Central memory CD4-positive, alpha-beta T cell (primary cell): ENCODE measurements around the gene POLR3F.
A peak's percentile ranks its signal among the peaks of the same experiment; 100 is the strongest.
"Not testable (repeated sequence)": the region's sequence is repeated elsewhere in the genome, so short reads cannot be mapped to it uniquely, and the experiment has no call there.

ENCODE experiments used
- DNase-seq: peaks from one replicate; pipeline ENCODE4 v3.0.0; 2022
- total RNA-seq, 3 experiments: gene quantifications; one replicate each; lab custom pipeline; 2026; lab: John Stamatoyannopoulos, UW

The POLR3F gene
- 17.4 to 42.4 (median 21.9) reads per million in 3 experiments for total RNA-seq

DNA sequence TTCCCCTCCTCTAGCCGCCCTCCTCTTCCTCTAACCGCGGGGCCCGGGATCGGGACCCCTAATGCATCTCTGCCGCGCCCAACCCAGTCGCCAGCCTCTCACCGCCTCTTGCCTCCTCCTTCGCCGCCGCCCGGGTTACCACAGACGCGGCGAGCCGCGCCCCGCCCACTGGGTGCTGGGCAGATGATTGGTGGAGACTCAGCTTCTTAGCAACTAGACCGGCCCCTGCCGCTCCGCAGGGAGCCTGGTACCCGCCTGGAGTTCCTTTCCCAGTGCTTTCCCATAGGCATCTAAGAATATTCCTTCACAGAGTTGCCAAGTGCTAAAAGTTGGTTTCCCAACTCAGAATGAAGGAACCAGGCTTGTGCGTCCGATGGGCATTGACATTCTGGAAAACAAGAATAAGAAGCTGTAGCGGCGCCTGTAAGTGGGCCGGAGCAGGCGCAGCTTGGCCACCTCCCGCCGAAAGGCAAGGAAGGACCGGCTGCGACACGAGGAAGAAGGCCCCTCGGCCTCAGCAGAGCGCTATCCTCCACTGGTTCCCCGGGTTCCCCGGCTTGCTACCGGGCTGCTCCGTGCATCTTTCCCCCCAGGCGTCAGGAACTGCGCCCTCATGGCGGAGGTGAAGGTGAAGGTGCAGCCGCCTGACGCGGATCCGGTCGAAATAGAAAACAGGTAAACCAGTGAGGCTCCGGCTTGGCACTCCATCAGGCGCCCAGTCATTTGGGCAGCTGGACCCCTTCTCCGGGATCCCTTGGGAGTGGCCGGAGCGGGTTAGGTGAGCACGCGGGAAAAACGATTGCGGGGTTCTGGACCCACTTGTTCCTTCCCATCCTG is at the start of gene POLR3F, which contains the start of gene DZANK1:
Gene POLR3F (plus strand): TSS at position 497 of the 837 bp plus-strand sequence. CDS start 117 bp downstream, at position 614.
Gene DZANK1 (minus strand): TSS at position 137 of the 837 bp plus-strand sequence. CDS start 1,672 bp downstream, outside the sequence.
- peak; percentile 91 for DNase-seq

GRCh38 chr20:18421608-18422007 is 45.6 kb upstream of the POLR3F start:
- DNase-seq = no peak

- DNase-seq = no peak
These were observed 40.0 kb upstream of the POLR3F start for GRCh38 chr20:18427214-18427613.

DNA sequence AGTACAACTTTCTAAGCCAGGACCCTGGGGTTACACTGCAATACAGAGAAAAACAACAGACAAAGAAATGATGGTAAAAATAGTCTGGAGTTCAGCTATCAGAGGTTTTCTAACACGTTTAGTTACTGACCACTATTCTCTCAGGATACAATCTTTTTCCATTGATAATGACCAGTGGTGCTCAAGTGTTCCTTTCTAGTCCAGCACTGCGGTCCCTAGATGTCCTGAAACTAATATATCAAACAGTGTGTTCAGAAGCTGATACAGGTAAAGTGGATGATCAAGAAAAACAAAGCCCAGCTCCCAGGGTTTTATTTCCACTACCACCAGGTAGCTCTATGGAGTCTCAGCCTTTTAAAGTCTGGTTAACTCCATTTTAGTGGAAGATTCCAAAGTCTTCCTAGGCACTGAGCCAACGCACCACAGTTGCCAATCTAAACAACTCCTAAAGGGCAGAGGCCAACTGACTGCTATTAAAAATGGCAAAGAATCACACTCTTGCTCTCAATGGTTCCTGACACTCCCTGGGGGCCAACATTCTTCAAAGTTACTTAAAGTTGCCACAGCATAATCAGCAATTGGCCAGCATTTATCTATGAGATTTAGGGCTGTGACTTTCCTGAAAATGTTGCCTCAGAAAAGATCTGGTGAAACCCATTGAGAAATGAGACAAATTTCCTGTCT is 38.6 kb upstream of the POLR3F start:
- DNase-seq = no peak

DNA sequence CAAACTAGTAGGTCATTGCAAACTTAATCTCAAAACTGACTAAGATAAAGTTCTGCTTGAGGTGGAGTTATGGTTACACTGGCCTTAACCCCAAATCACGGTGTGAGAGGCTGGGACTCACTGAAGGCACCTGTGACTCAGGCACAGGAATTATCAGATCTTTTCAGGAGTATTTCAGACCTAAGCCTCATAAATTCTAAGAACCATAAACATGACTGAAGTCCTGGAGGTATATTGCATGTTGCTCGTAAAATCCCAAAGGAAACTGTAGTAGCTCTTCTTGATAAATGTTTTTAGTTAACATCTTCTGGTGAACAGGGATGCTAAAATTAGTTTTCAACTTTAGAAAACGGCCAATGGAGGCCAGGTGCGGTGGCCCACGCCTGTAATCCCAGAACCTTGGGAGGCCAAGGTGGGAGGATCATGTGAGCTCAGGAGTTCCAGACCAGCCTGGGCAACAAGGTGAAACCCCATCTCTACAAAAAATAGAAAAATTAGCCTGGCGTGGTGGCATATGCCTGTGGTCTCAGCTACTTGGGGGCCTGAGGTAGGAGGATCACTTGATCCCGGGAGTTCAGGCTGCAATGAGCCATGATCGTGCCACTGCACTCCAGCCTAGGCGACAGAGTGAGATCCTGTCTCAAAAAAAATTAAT is 36.9 kb upstream of the POLR3F start:
- DNase-seq = no peak

- no peak for DNase-seq
These were observed 36.0 kb upstream of the POLR3F start for GRCh38 chr20:18431206-18431605.

DNA sequence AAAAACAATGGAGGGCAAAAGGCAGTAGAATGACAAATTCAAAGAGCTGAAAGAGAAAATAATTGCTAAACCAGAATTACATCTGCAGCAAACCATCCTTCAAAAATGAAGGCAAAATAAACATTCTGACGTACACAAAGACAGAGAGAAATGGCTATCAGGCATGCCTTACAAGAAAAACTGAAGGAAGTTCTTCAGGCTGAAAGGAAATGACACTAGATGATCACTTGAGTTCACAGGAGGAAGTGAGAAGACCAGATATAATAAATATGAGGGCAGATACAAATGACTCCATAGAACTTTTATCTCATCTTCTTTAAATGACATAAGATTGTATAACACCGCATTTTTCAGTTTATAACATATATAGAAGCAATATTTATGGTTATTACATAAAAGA is 30.3 kb upstream of the POLR3F start:
- DNase-seq = no peak

DNA sequence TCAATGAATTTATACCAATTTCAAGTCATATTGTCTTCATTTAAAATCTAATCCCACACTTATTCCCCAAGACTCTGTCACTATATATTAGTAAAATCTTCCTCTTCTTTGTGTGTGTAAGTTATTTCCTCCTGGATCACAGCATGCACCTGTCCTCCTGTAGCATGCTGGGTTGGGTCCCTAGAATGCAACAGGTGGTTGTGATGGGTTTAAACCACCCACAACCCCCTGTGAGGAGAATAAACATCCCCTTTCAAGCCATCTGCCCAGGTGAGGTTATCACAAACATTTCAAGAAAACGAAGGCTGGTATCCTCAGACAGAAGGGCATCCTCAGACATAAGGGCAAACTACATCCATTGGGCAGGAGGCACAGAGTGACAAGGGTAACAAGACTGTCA is 26.8 kb upstream of the POLR3F start:
- no peak for DNase-seq

DNA sequence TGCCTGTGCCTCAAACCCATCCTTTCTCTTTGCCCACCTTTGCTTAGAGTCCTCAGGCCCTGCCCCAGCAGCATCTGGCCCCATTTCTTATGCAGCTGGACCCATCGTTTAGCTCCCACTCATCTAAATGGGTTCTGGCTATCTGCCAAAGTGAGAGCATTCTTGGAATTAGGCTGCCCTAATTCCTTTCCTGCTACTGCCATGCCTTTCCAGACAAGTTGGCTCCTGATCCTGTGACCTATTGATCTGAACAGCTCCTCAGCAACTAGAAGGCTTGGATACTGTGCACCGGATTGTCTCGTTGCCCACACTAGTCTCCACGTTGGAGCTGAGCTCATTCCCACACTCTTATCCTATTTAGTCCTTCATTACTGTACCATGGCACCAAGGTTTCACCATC is 23.3 kb upstream of the POLR3F start:
- no peak for DNase-seq

GRCh38 chr20:18456600-18456999 is 10.6 kb upstream of the POLR3F start:
- DNase-seq = no peak

- no peak for DNase-seq
These were observed 1.5 kb upstream of the POLR3F start for GRCh38 chr20:18465536-18466200.

DNA sequence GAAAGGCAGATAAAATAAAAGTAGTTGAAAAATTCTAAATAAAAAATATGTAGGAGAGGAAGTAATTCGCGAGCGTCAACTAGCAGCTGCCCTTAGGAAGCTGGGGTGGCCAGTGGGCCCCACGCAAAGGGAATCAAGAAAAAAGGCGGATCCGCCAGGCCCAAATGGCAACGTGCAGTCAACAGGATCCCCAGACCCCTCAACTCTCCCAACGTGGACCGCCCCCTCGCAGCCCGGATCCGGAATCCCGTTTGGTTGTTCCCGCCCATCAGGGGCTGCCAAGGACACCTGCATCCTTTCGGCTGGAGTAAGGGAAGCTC is 656 bp upstream of the POLR3F start:
- no peak for DNase-seq

GRCh38 chr20:18477218-18477617 is 10.0 kb downstream of the POLR3F start:
- no peak for DNase-seq

GRCh38 chr20:18477821-18478220 is 10.6 kb downstream of the POLR3F start:
- DNase-seq = no peak

- no peak for DNase-seq
These were observed 14.4 kb downstream of the POLR3F start for GRCh38 chr20:18481596-18481995.

DNA sequence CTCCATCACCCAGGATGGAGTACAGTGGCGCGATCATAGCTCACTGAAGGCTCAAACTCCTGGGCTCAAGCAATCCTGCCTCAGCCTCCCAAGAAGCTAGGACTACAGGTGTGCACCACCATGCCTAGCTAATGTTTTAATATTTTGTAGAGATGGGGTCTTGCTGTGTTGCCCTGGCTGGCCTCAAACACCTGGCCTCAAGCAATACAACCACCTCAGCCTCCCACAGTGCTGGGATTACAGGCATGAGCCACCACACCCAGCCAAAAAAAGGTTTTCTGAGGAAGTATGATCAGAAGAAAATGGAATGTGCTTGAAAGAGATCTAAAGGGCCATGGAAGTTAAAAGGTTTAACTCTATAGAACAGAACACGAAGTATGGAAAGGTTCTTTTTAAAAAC is 21.1 kb downstream of the POLR3F start:
- no peak for DNase-seq

GRCh38 chr20:18496042-18496441 is 28.9 kb downstream of the POLR3F start:
- no peak for DNase-seq

DNA sequence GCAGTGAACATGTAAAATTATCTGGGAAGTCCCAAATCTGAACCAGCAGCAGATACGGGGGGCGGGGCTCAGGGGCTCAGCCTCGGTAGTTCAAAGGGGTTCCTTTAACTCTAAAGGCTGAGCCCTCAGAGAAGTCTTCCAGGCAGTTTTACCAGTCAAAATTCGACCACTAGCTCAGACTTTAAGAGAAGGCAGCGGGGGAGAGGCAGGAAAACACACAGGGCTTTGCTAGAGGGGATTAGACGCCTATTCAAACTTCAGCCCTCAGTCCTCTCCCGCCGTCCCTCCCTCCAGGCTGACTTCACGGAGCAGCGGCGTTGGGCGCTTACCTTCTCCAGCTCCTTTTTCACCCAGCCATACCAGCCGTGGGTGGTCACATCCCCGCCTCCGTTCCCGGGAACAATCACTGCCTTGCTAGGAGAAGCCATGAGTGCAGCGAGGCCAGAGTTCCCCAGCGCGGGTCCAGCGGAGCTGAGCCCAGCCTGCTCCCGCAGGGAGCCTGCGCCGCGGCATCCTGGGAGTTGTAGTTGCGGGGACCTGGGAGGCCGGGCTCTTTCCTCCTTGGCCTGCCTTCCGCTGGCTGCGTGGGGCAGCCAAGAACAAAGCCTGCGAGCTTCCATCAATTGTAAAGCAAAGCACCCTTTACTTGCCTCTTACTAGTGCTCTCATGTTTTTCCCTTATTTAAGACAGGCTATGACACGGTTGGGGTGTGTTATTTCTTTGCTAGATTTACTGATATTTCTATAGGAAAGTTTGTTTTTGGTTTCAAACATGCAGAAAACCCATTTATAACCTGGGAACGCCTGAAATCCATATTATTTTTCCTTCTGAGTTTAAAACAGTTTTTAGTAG is 29.8 kb downstream of the POLR3F start, which contains the start of gene RBBP9:
Gene RBBP9 (minus strand): TSS at position 486 of the 853 bp plus-strand sequence. CDS start 58 bp downstream, at position 428.
- DNase-seq = peak; percentile 66

DNA sequence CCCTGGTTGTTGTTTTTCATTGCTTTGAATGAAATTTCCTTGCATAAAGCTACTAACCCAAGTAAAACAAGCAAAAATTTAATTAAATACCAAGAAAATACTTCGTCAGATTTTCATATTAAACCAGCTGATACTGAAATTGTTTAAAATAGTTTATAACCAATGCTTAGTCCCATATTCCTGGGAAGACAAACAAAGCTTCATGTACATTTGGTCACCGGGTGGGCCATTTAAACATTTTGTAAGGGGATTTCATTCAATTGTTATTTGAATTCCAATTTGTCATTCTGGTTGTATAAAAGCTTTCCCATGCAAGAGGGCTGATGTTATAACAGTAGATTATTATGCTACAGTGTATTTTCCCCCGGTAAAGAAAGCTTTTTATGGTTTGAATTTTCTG is 30.4 kb downstream of the POLR3F start:
- no peak for DNase-seq

DNA sequence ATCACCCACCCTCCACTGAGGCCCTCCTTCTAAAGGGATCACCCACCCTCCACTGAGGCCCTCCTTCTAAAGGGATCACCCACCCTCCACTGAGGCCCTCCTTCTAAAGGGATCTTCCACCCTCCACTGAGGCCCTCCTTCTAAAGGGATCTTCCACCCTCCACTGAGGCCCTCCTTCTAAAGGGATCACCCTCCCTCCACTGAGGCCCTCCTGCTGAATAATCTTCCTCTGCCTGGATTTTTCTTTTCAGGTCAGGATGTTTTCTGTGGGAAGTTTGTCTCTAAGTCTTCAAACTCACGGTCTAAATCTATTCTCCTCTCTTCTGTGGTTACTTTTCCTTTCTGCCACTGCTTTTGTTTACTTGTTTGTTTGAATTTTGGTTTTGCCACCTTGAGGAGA is 34.5 kb downstream of the POLR3F start:
- not testable (repeated sequence) for DNase-seq

- no peak for DNase-seq
These were observed 37.4 kb downstream of the POLR3F start for GRCh38 chr20:18504479-18505060.
